H1 (cell line): ENCODE data around the gene PLG. TPM values are rescaled to one million over a fixed set of nuclear protein-coding genes. Genes with fewer than 3 reads are reported as not detected.

ENCODE experiments used
- CTCF ChIA-PET: fragments of 300-600 bp; sonication (Branson Sonifier 250); formaldehyde crosslinking; loops from one replicate; lab custom pipeline; 2021; ENCODE audit not compliant: partially characterized antibody; lab: Charles Lee
- POLR2A ChIA-PET: fragments of 300-600 bp; sonication (Branson Sonifier 250); formaldehyde crosslinking; loops from one replicate; lab custom pipeline; 2021; ENCODE audit warnings: inconsistent platforms; ENCODE audit not compliant: partially characterized antibody; lab: Charles Lee
- DNase-seq, 2 experiments: peaks; one replicate each; pipeline versions ENCODE4 v3.0.0 to v3.0.0-alpha.2; 2010 to 2022; ENCODE audit warnings: low spot score in 2 of 2, low read depth in 1 of 2, mixed read lengths in 1 of 2
- FAIRE-seq: peaks from 2 replicates; lab custom pipeline; 2011; peaks lifted over from hg19 to GRCh38; lab: Jason Lieb, UNC
- H2AFZ ChIP-seq: 2 replicates; pipeline ENCODE4 v1.8.1; 2012; ENCODE audit warnings: low read length, inconsistent platforms
- H2AK5ac ChIP-seq: 2 replicates; pipeline ENCODE4 v1.6.1; 2013; ENCODE audit warnings: low read depth, low read length
- H2BK120ac ChIP-seq: replicated peaks from 2 replicates; pipeline ENCODE3; 2013; ENCODE audit warnings: low read depth, low read length, inconsistent platforms
- H2BK12ac ChIP-seq: 2 replicates; pipeline ENCODE4 v1.6.1; 2013; ENCODE audit warnings: low read depth, low read length
- H2BK15ac ChIP-seq: 2 replicates; pipeline ENCODE4 v1.6.1; 2013; ENCODE audit warnings: low read length
- H2BK20ac ChIP-seq: 2 replicates; pipeline ENCODE4 v1.6.1; 2013; ENCODE audit warnings: low read length
- H2BK5ac ChIP-seq: 2 replicates; pipeline ENCODE4 v1.6.1; 2013; ENCODE audit warnings: low read depth, low read length
- H3K14ac ChIP-seq: 2 replicates; pipeline ENCODE4 v1.6.1; 2013; ENCODE audit warnings: inconsistent platforms; ENCODE audit not compliant: insufficient read length
- H3K18ac ChIP-seq: 2 replicates; pipeline ENCODE4 v1.6.1; 2013; ENCODE audit warnings: low read length; ENCODE audit errors: extremely low read depth
- H3K23ac ChIP-seq: 2 replicates; pipeline ENCODE4 v1.6.1; 2013; ENCODE audit warnings: inconsistent platforms; ENCODE audit not compliant: insufficient read length
- H3K23me2 ChIP-seq: 2 replicates; pipeline ENCODE4 v1.6.1; 2013; ENCODE audit warnings: low read depth, low read length
- H3K27ac ChIP-seq: 2 replicates; pipeline ENCODE4 v1.6.1; 2011; ENCODE audit warnings: low read depth, low read length, inconsistent platforms
- H3K27me3 ChIP-seq, 4 experiments: replicated peaks in 1 of 4; 1 replicate in 1 of 4; 2 replicates in 3 of 4; pipeline versions ENCODE4 v1.6.1 to v1.8.1; 2011 to 2013; ENCODE audit warnings: low read length in 3 of 4, mild to moderate bottlenecking in 3 of 4, inconsistent platforms in 2 of 4, mixed read lengths in 2 of 4, moderate library complexity in 1 of 4; ENCODE audit not compliant: control insufficient read depth in 3 of 4, insufficient read depth in 3 of 4; ENCODE audit errors: extremely low read depth in 1 of 4
- H3K36me3 ChIP-seq, 4 experiments: 2 replicates each; pipeline versions ENCODE4 v1.6.1 to v1.8.1; 2011 to 2013; ENCODE audit warnings: mild to moderate bottlenecking in 4 of 4, low read length in 3 of 4, moderate library complexity in 2 of 4, control low read depth in 1 of 4, inconsistent platforms in 1 of 4; ENCODE audit not compliant: insufficient read depth in 4 of 4, control insufficient read depth in 2 of 4
- H3K4ac ChIP-seq: replicated peaks from 2 replicates; pipeline ENCODE3; 2013; ENCODE audit warnings: low read length, low read depth, mixed read lengths, inconsistent platforms; ENCODE audit not compliant: insufficient read length
- H3K4me1 ChIP-seq, 4 experiments: replicated peaks in 1 of 4; 1 replicate in 1 of 4; 2 replicates in 3 of 4; pipeline versions ENCODE4 v1.6.1 to v1.8.1; 2011 to 2013; ENCODE audit warnings: low read length in 3 of 4, inconsistent platforms in 2 of 4, mixed read lengths in 1 of 4; ENCODE audit not compliant: insufficient read depth in 4 of 4, control insufficient read depth in 3 of 4
- H3K4me2 ChIP-seq, 2 experiments: 2 replicates each; pipeline versions ENCODE4 v1.6.1 to v1.8.1; 2011 to 2013; ENCODE audit warnings: low read depth in 2 of 2, low read length in 2 of 2, control low read depth in 1 of 2, inconsistent platforms in 1 of 2, mild to moderate bottlenecking in 1 of 2; ENCODE audit not compliant: insufficient read depth in 1 of 2
- H3K4me3 ChIP-seq, 4 experiments: fragments of 200-600, 300-600 bp in 1 of 4; sonication (generic), shearing (Covaris generic), sonication (Bioruptor Twin) in 1 of 4; 2 replicates each; pipeline versions ENCODE4 v1.5.1 to v1.8.1; 2011 to 2016; ENCODE audit warnings: low read length in 4 of 4, low read depth in 3 of 4, control low read depth in 2 of 4, inconsistent platforms in 2 of 4, mild to moderate bottlenecking in 2 of 4, mixed read lengths in 1 of 4, moderate library complexity in 1 of 4; ENCODE audit not compliant: insufficient read depth in 2 of 4; ENCODE audit errors: extremely low read depth in 1 of 4
- H3K56ac ChIP-seq: replicated peaks from 2 replicates; pipeline ENCODE3; 2013; ENCODE audit warnings: low read depth, mild to moderate bottlenecking, mixed read lengths, low read length, inconsistent platforms; ENCODE audit not compliant: insufficient read length
- H3K79me1 ChIP-seq: 2 replicates; pipeline ENCODE4 v1.6.1; 2013; ENCODE audit warnings: low read depth, low read length, control low read depth
- H3K79me2 ChIP-seq, 2 experiments: 2 replicates each; pipeline versions ENCODE4 v1.6.1 to v1.8.1; 2012 to 2013; ENCODE audit warnings: low read length in 2 of 2, mild to moderate bottlenecking in 2 of 2, inconsistent platforms in 1 of 2; ENCODE audit not compliant: insufficient read depth in 2 of 2, control insufficient read depth in 1 of 2
- H3K9ac ChIP-seq, 4 experiments: replicated peaks in 1 of 4; 1 replicate in 1 of 4; 2 replicates in 3 of 4; pipeline versions ENCODE4 v1.6.1 to v1.8.1; 2011 to 2013; ENCODE audit warnings: low read depth in 3 of 4, low read length in 3 of 4, control low read depth in 2 of 4, mild to moderate bottlenecking in 2 of 4, moderate library complexity in 2 of 4, inconsistent platforms in 1 of 4; ENCODE audit errors: extremely low read depth in 1 of 4
- H3K9me3 ChIP-seq, 2 experiments: 2 replicates each; pipeline versions ENCODE4 v1.6.1 to v1.8.1; 2012 to 2013; ENCODE audit warnings: mild to moderate bottlenecking in 2 of 2, moderate library complexity in 2 of 2, control low read depth in 1 of 2, inconsistent platforms in 1 of 2, low read depth in 1 of 2, low read length in 1 of 2, mixed read lengths in 1 of 2; ENCODE audit not compliant: insufficient read depth in 2 of 2
- H4K20me1 ChIP-seq, 2 experiments: replicated peaks in 1 of 2; 2 replicates each; pipeline versions ENCODE3 to v1.8.1; 2011 to 2013; ENCODE audit warnings: inconsistent platforms in 2 of 2, low read length in 2 of 2, mild to moderate bottlenecking in 1 of 2; ENCODE audit not compliant: insufficient read depth in 2 of 2, control insufficient read depth in 1 of 2
- H4K5ac ChIP-seq: 2 replicates; pipeline ENCODE4 v1.6.1; 2013; ENCODE audit warnings: low read length, low read depth, mixed read lengths, inconsistent platforms; ENCODE audit not compliant: insufficient read length
- H4K8ac ChIP-seq: 2 replicates; pipeline ENCODE4 v1.8.0; 2013; ENCODE audit warnings: mild to moderate bottlenecking, moderate library complexity, low read length, inconsistent platforms; ENCODE audit not compliant: insufficient read depth; ENCODE audit errors: extremely low read depth
- H4K91ac ChIP-seq: replicated peaks from 2 replicates; pipeline ENCODE3; 2013; ENCODE audit warnings: low read length, mixed read lengths, inconsistent platforms; ENCODE audit not compliant: insufficient read length
- BCL11A ChIP-seq, 2 experiments: IDR thresholded peaks; one replicate each; pipeline ENCODE4 v1.6.1; 2011; ENCODE audit warnings: low read depth in 2 of 2, low read length in 2 of 2, mild to moderate bottlenecking in 2 of 2
- EGR1 ChIP-seq: IDR thresholded peaks from 2 replicates; pipeline ENCODE4 v1.6.1; 2011; ENCODE audit warnings: low read depth, low read length, borderline replicate concordance
- GTF2F1 ChIP-seq: IDR thresholded peaks from 2 replicates; pipeline ENCODE4 v1.6.1; 2012; ENCODE audit warnings: low read depth, low read length, improper control_type of control experiment, borderline replicate concordance
- SIRT6 ChIP-seq: IDR thresholded peaks from one replicate; pipeline ENCODE4 v1.7.1; 2012; ENCODE audit warnings: low read length, inconsistent platforms
- SP2 ChIP-seq: IDR thresholded peaks from 2 replicates; pipeline ENCODE4 v1.6.1; 2012; ENCODE audit warnings: mild to moderate bottlenecking, low read length, inconsistent platforms
- TAF1 ChIP-seq: IDR thresholded peaks from 2 replicates; pipeline ENCODE4 v1.6.1; 2011; ENCODE audit warnings: mild to moderate bottlenecking, low read depth, low read length
- YY1 ChIP-seq: IDR thresholded peaks from 2 replicates; pipeline ENCODE4 v1.6.1; 2011; ENCODE audit warnings: low read depth, mild to moderate bottlenecking, low read length
- ZNF274 ChIP-seq: IDR thresholded peaks from 2 replicates; pipeline ENCODE4 v1.7.0; 2012; ENCODE audit warnings: low read length, borderline replicate concordance; ENCODE audit errors: extremely low read depth
- WGBS, 2 experiments: shearing (Covaris generic) in 1 of 2; methylation state at CpG; one replicate each; pipeline versions ENCODE4 v1.1.6 to v1.1.7; 2013 to 2015; ENCODE audit warnings: low lambda C conversion rate in 2 of 2, mixed read lengths in 2 of 2, inconsistent platforms in 1 of 2, low coverage in 1 of 2, missing lambda C conversion rate in 1 of 2; ENCODE audit not compliant: insufficient replicate concordance in 2 of 2, insufficient coverage in 1 of 2, insufficient read length in 1 of 2; ENCODE audit errors: extremely low coverage in 1 of 2, missing lambda C conversion rate in 1 of 2; 5-methylcytosine and 5-hydroxymethylcytosine counted together
- polyA plus RNA-seq, 7 experiments: library from polyadenylated mRNA; depleted of rRNA in 3 of 7; stranded (reverse) in 5 of 7; unstranded in 2 of 7; fragments of >200 nt in 5 of 7; fragments of 200-250 nt in 2 of 7; gene quantifications; 1 replicate in 5 of 7; 2 replicates in 1 of 7; 4 replicates in 1 of 7; pipeline versions ENCODE4 v1.2.1 to v1.2.3, GENCODE V29; 2011 to 2013; ENCODE audit warnings: missing spikeins in 2 of 7, mixed read lengths in 2 of 7
- total RNA-seq: library from RNA; stranded (reverse); fragmentation: NEBNext Ultra II Directional; extraction: Animal tissue kit (Norgen Biotek cat#: 25700); gene quantifications from 2 replicates; pipeline ENCODE4 v1.2.1, GENCODE V29; 2021

PLG gene
- total and polyA plus RNA-seq, 2 of the 8 experiments (the other 6 are each of a cell fraction or from before 2014, with no cell fraction given) = not detected

- Histone ChIP-seq H3K4me3 (no peak overlapping the region), H2AFZ (no peak overlapping the region), H3K79me1 (no peaks in the 10 kb centered on the region), H4K91ac (no peak overlapping the region), H2BK20ac (no peak overlapping the region), H3K79me2 (no peaks in the 10 kb centered on the region), H3K23me2 (no peaks in the 10 kb centered on the region), H2AK5ac (no peak overlapping the region), H3K14ac (no peak overlapping the region), H3K36me3 (no peaks in the 10 kb centered on the region), H2BK120ac (no peak overlapping the region), H3K56ac (no peak overlapping the region), H3K4ac (no peak overlapping the region), H4K5ac (no peak overlapping the region), H2BK5ac (no peak overlapping the region), H4K8ac (no peak overlapping the region), H3K9ac (no peak overlapping the region), H4K20me1 (no peaks in the 10 kb centered on the region), H3K18ac (no peak overlapping the region), H2BK15ac (no peak overlapping the region), H3K4me2 (no peak overlapping the region), H3K9me3 (peaks cover under 1 to 9% of the 10 kb centered on the region in 2 experiments; a peak in 2 of 4 replicates), H2BK12ac (no peak overlapping the region), H3K4me1 (no peaks in the 10 kb centered on the region), H3K27ac (no peak overlapping the region), H3K27me3 (no peaks in the 10 kb centered on the region), H3K23ac (no peak overlapping the region)
- FAIRE-seq (no peak), DNase-seq (no peak)
- POLR2A ChIA-PET = no interaction called here
- 79% methylated on average over 5 of the region's 6 CpGs; no CpG with 5 or more reads in 1 of the 2 experiments for WGBS, 2 experiments
- CTCF ChIA-PET = interaction anchor here (0.6 kb wide), 1 partner anchor 764 kb away, joined by 4 read pairs; no protein-coding TSS in a partner anchor
- TF ChIP-seq SIRT6 = no peak
- no peak for TF ChIP-seq SP2
- TF ChIP-seq YY1 = no peak
- TF ChIP-seq GTF2F1 = no peak
- TF ChIP-seq EGR1 = no peak
- TF ChIP-seq ZNF274 = no peak
- TF ChIP-seq BCL11A (IDR thresholded peaks at IDR 0.05; ENCODE audit: low read depth in 2 of 2, low read length in 2 of 2) = no peak
- no peak for TF ChIP-seq TAF1
Observed at GRCh38 chr6:160697826-160698225, 4.2 kb upstream of the PLG start.
